Measurements from ENCODE around the gene MIF4GD. TPM values are rescaled to one million over a fixed set of nuclear protein-coding genes. Genes with fewer than 3 reads are reported as not detected.

The MIF4GD gene
- total RNA-seq, 1 experiment from 2014 or later = 25.7 TPM

- Mint-ChIP-seq H3K4me1 (ENCODE audit: low read depth, unreplicated experiment) (peaks cover 13% of the 10 kb centered on the region), H3K4me3 (ENCODE audit: low read depth, unreplicated experiment) (no peak overlapping the region), H3K36me3 (ENCODE audit: insufficient read depth, unreplicated experiment) (peaks cover 75% of the 10 kb centered on the region), H3K27me3 (ENCODE audit: unreplicated experiment) (no peaks in the 10 kb centered on the region), H3K27ac (ENCODE audit: unreplicated experiment) (no peak overlapping the region), H3K9me3 (ENCODE audit: low read depth, unreplicated experiment) (no peaks in the 10 kb centered on the region)
- no peak for DNase-seq
- BruUV-seq (replicated peaks) = no TSS peak
- no peak for TF ChIP-seq CTCF (IDR thresholded peaks at IDR 0.05; ENCODE audit: unreplicated experiment)
- intact Hi-C loops (cut with micrococcal nuclease; ENCODE audit: unreplicated experiment) = no loop called here
- CTCF ChIA-PET = no interaction called here
These were observed 5.3 kb downstream of the MIF4GD start for GRCh38 chr17:75265614-75266315.

- intact Hi-C loops (cut with micrococcal nuclease; ENCODE audit: unreplicated experiment) = no loop called here
- H3K27me3 Mint-ChIP-seq (ENCODE audit: unreplicated experiment) = no peaks in the 10 kb centered on the region
- no peak for DNase-seq
- no TSS peak for BruUV-seq (replicated peaks)
- H3K27ac Mint-ChIP-seq (ENCODE audit: unreplicated experiment) = no peak overlapping the region
- CTCF ChIA-PET = interaction anchor here (0.7 to 2.6 kb wide), 4 partner anchors 8 to 1963 kb away, joined by 3 to 28 read pairs (median 4); partner anchors contain the start of gene MIF4GD
- peak overlapping the region; percentile 99 for H3K4me3 Mint-ChIP-seq (ENCODE audit: low read depth, unreplicated experiment)
- H3K4me1 Mint-ChIP-seq (ENCODE audit: low read depth, unreplicated experiment) = peaks cover 16% of the 10 kb centered on the region
- TF ChIP-seq CTCF (IDR thresholded peaks at IDR 0.05; ENCODE audit: unreplicated experiment) = no peak
- H3K36me3 Mint-ChIP-seq (ENCODE audit: insufficient read depth, unreplicated experiment) = peaks cover 64% of the 10 kb centered on the region
- no peaks in the 10 kb centered on the region for H3K9me3 Mint-ChIP-seq (ENCODE audit: low read depth, unreplicated experiment)
These were observed 8.0 kb downstream of the MIF4GD start for GRCh38 chr17:75263055-75263454.

- CTCF ChIA-PET = interaction anchor here (0.6 to 2.6 kb wide), 7 partner anchors 9 to 342 kb away, joined by 3 to 28 read pairs (median 4); partner anchors contain the start of gene MIF4GD
- no peak for TF ChIP-seq CTCF (IDR thresholded peaks at IDR 0.05; ENCODE audit: unreplicated experiment)
- Mint-ChIP-seq H3K27ac (ENCODE audit: unreplicated experiment) (peak overlapping the region; percentile 100), H3K4me3 (ENCODE audit: low read depth, unreplicated experiment) (peak overlapping the region; percentile 99), H3K4me1 (ENCODE audit: low read depth, unreplicated experiment) (peaks cover 25% of the 10 kb centered on the region), H3K9me3 (ENCODE audit: low read depth, unreplicated experiment) (no peaks in the 10 kb centered on the region), H3K27me3 (ENCODE audit: unreplicated experiment) (no peaks in the 10 kb centered on the region), H3K36me3 (ENCODE audit: insufficient read depth, unreplicated experiment) (peaks cover 55% of the 10 kb centered on the region)
- intact Hi-C loops (cut with micrococcal nuclease; ENCODE audit: unreplicated experiment) = no loop called here
- TSS peak; percentile 69 for BruUV-seq (replicated peaks)
- DNase-seq = no peak
These were observed 8.9 kb downstream of the MIF4GD start for GRCh38 chr17:75262112-75262606.

GRCh38 chr17:75261336-75262111 lies 9.5 kb downstream of the MIF4GD start, which contains the start of the genes GGA3 and MRPS7:
Gene GGA3 (minus strand): TSS chr17:75261606. CDS start chr17:75261587, 19 bp downstream.
Gene MRPS7 (plus strand): TSS chr17:75261879. CDS start chr17:75261901, 22 bp downstream.
- BruUV-seq (replicated peaks) = no TSS peak

More at GRCh38 chr17:75261336-75262111, 9.5 kb downstream of the MIF4GD start, which contains the start of the genes GGA3 and MRPS7:
- Mint-ChIP-seq H3K36me3 (ENCODE audit: insufficient read depth, unreplicated experiment) (peaks cover 51% of the 10 kb centered on the region), H3K27me3 (ENCODE audit: unreplicated experiment) (no peaks in the 10 kb centered on the region), H3K27ac (ENCODE audit: unreplicated experiment) (peak within 1 kb of the TSS; percentile 100), H3K4me3 (ENCODE audit: low read depth, unreplicated experiment) (peak within 1 kb of the TSS; percentile 99), H3K9me3 (ENCODE audit: low read depth, unreplicated experiment) (no peaks in the 10 kb centered on the region), H3K4me1 (ENCODE audit: low read depth, unreplicated experiment) (peaks cover 32% of the 10 kb centered on the region)
- intact Hi-C loops (cut with micrococcal nuclease; ENCODE audit: unreplicated experiment) = no loop called here
- peak; percentile 96 for DNase-seq
- CTCF ChIA-PET = interaction anchor here (0.5 to 2.6 kb wide), 7 partner anchors 9 to 1560 kb away, joined by 3 to 28 read pairs (median 4); partner anchors contain the start of gene MIF4GD
- TF ChIP-seq CTCF (IDR thresholded peaks at IDR 0.05; ENCODE audit: unreplicated experiment) = no peak

Measured in Calu3 (cell line).